Testis (tissue), 3 donors: ENCODE data around the gene C17orf78. TPM values are rescaled to one million over a fixed set of nuclear protein-coding genes. Genes with fewer than 3 reads are reported as not detected.
"Not testable (repeated sequence)": the region's sequence is repeated elsewhere in the genome, so short reads cannot be mapped to it uniquely, and the experiment has no call there.

Experiments used
- DNase-seq: peaks from one replicate; pipeline ENCODE4 v3.0.0-alpha.2; 2019
- H3K27ac ChIP-seq, 2 donors: fragments of 200-600 bp; sonication (generic); one replicate each; pipeline ENCODE4 v1.5.1; 2019
- H3K27me3 ChIP-seq: fragments of 200-600 bp; sonication (generic); one replicate; pipeline ENCODE4 v1.5.1; 2019
- H3K36me3 ChIP-seq: fragments of 200-600 bp; sonication (generic); one replicate; pipeline ENCODE4 v1.5.1; 2017; ENCODE audit warnings: low read depth; ENCODE audit errors: missing control alignments
- H3K4me1 ChIP-seq: fragments of 200-600 bp; sonication (generic); one replicate; pipeline ENCODE4 v1.5.1; 2019
- H3K4me3 ChIP-seq, 2 donors: fragments of 200-600 bp; sonication (generic); one replicate each; pipeline ENCODE4 v1.5.1; 2017 to 2019
- H3K9me3 ChIP-seq: fragments of 200-600 bp; sonication (generic); one replicate; pipeline ENCODE4 v1.5.1; 2017
- CTCF ChIP-seq, 3 experiments: fragments of 450-650 bp in 2 of 3; fragments of 200-600 bp in 1 of 3; sonication (generic) in 1 of 3; IDR thresholded peaks; one replicate each; pipeline ENCODE4 v1.5.1; 2016 to 2019; ENCODE audit warnings: antibody characterized with exemption in 3 of 3, mild to moderate bottlenecking in 2 of 3, moderate library complexity in 1 of 3
- POLR2A ChIP-seq: fragments of 450-650 bp; IDR thresholded peaks from one replicate; pipeline ENCODE4 v1.6.1; 2017; ENCODE audit warnings: antibody characterized with exemption, mild to moderate bottlenecking, moderate library complexity
- WGBS, 2 donors: methylation state at CpG; one replicate each; pipeline ENCODE4 v1.1.5; 2018; 5-methylcytosine and 5-hydroxymethylcytosine counted together
- intact Hi-C: fragments of 100-400 bp; cut with DNase I; formaldehyde crosslinking; loops from one replicate; pipeline ENCODE4 v1.15.1; 2023; ENCODE audit warnings: low total_unique reads
- polyA plus RNA-seq: library from polyadenylated mRNA; stranded (reverse); fragments of 350-450 nt; fragmentation: Illumina TruSeq; extraction: RNeasy Lipid Tissue Mini Kit (QIAGEN cat#74804); gene quantifications from one replicate; pipeline ENCODE4 v1.2.3, GENCODE V29; 2014; ENCODE audit warnings: low read depth, low replicate concordance; ENCODE audit not compliant: insufficient read depth
- total RNA-seq, 2 donors: library from RNA; depleted of rRNA; stranded (reverse); fragments of >200 nt; gene quantifications; one replicate each; pipeline ENCODE4 v1.2.3, GENCODE V29; 2016

The C17orf78 gene
- total and polyA plus RNA-seq, 3 donors from 2014 or later, result 0.56 to 2.7 (median 2.0) TPM

- no peak for TF ChIP-seq CTCF (IDR thresholded peaks at IDR 0.05)
- no peak for TF ChIP-seq POLR2A
- intact Hi-C loops, result no loop called here
- no peaks in the 10 kb centered on the region for H3K4me1 ChIP-seq
- H3K9me3 ChIP-seq, result no peaks in the 10 kb centered on the region
- DNase-seq, result no peak
- no peaks in the 10 kb centered on the region for H3K27me3 ChIP-seq
- no peak overlapping the region for H3K4me3 ChIP-seq
- no peaks in the 10 kb centered on the region for H3K36me3 ChIP-seq
- 40 to 51% methylated on average over 2 of the region's 2 CpGs for WGBS, 2 donors
- no peak overlapping the region for H3K27ac ChIP-seq
These were observed 33.2 kb upstream of the C17orf78 start for GRCh38 chr17:37342589-37342988.

- 93 to 96% methylated on average over 4 of the region's 4 CpGs for WGBS, 2 donors
- intact Hi-C loops, result no loop called here
- Histone ChIP-seq H3K4me1 (no peaks in the 10 kb centered on the region), H3K36me3 (no peaks in the 10 kb centered on the region), H3K27me3 (no peaks in the 10 kb centered on the region), H3K4me3 (no peak overlapping the region), H3K27ac (no peak overlapping the region), H3K9me3 (no peaks in the 10 kb centered on the region)
- TF ChIP-seq CTCF (IDR thresholded peaks at IDR 0.05) (no peak), POLR2A (no peak)
- DNase-seq, result no peak
These were observed 31.3 kb upstream of the C17orf78 start for GRCh38 chr17:37344519-37344918.

- H3K4me1 ChIP-seq, intact Hi-C loops, H3K27ac ChIP-seq, H3K9me3 ChIP-seq, H3K36me3 ChIP-seq, DNase-seq, H3K27me3 ChIP-seq, H3K4me3 ChIP-seq: not testable (repeated sequence)
- WGBS, 2 donors, result 97 to 98% methylated on average over 8 of the region's 8 CpGs
These were observed 28.9 kb upstream of the C17orf78 start for GRCh38 chr17:37346863-37347402.

- intact Hi-C loops, H3K36me3 ChIP-seq, H3K27ac ChIP-seq, DNase-seq, H3K27me3 ChIP-seq, H3K4me3 ChIP-seq, H3K9me3 ChIP-seq: not testable (repeated sequence)
- 89 to 93% methylated on average over 12 of the region's 12 CpGs for WGBS, 2 donors
- peaks cover 14% of the 10 kb centered on the region for H3K4me1 ChIP-seq
These were observed 18.8 kb upstream of the C17orf78 start for GRCh38 chr17:37356796-37357569.

- DNase-seq, result peak; percentile 71
- peak overlapping the region; percentile 88 to 94 for H3K27ac ChIP-seq
- WGBS, 2 donors, result 0 to 2% methylated on average over 14 to 21 of the region's 21 CpGs
- TF ChIP-seq POLR2A, result no peak
- H3K36me3 ChIP-seq, result no peaks in the 10 kb centered on the region
- peaks cover 14% of the 10 kb centered on the region for H3K4me1 ChIP-seq
- no peaks in the 10 kb centered on the region for H3K27me3 ChIP-seq
- H3K9me3 ChIP-seq, result no peaks in the 10 kb centered on the region
- intact Hi-C loops, result no loop called here
- peak overlapping the region; percentile 66 to 82 for H3K4me3 ChIP-seq
These were observed 17.5 kb upstream of the C17orf78 start for GRCh38 chr17:37358098-37358829.
